Activated CD8-positive, alpha-beta memory T cell treated with anti-CD3 and anti-CD28 coated beads, Interleukin-2, amount 50 U/mL, for 4 hours (primary cell): ENCODE results near the gene KBTBD4.

Source experiments
- DNase-seq: peaks from one replicate; pipeline ENCODE4 v3.0.0-alpha.2; 2020

Gene KBTBD4

GRCh38 chr11:47523490-47524225, 55.1 kb downstream of the KBTBD4 start:
- DNase-seq, result peak; percentile 42
